HG03175 (cell line): Measurements from ENCODE around the gene COTL1.

Source experiments
- ATAC-seq: cut with Tn5 transposase; IDR thresholded peaks from one replicate; pipeline ENCODE4 v1.9.1; 2021; ENCODE audit warnings: mild to moderate bottlenecking, moderate library complexity; ENCODE audit not compliant: unreplicated experiment

The COTL1 gene, protein sequence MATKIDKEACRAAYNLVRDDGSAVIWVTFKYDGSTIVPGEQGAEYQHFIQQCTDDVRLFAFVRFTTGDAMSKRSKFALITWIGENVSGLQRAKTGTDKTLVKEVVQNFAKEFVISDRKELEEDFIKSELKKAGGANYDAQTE

DNA sequence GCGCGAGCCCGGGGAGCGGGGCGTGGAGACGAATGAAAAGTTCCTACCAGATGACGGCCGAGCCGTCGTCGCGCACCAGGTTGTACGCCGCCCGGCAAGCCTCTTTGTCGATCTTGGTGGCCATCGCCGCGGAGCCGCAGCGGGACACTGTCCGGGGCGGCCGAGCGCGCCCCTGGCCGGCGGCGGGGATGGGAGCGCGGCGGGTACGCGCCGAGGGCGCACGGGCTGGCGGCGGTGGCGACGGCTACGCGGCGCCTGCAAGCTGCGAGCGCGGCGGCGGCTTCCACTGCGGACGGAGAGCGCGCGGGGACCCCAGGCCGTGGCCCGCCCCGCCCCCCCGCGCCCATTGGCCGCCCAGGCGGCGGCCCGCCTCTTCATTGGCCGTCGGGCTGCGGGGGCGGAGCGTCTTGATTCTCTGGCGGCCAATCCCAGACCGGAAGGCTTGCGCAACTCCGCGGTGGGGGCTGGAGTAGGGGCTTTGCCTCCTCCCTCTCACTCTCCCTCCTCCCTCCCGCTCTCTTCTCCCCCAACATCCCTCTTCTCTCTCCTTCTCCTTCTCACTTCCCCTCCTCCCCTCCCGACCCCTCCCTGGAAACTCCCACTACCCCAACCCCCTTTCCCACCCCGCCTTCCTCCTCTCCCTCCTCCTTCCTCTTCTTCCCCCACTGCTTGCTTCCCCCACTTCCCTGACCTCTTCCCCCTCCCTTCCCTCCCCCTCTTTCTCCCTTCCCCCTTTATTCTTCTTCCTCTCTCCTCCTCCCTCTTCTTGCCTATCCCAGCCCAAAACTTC lies at the start of gene COTL1:
COTL1 (minus strand) TSS at position 288 of the 790 bp plus-strand sequence; CDS start at position 124, 164 bp downstream.
- ATAC-seq, result peak; percentile 87

DNA sequence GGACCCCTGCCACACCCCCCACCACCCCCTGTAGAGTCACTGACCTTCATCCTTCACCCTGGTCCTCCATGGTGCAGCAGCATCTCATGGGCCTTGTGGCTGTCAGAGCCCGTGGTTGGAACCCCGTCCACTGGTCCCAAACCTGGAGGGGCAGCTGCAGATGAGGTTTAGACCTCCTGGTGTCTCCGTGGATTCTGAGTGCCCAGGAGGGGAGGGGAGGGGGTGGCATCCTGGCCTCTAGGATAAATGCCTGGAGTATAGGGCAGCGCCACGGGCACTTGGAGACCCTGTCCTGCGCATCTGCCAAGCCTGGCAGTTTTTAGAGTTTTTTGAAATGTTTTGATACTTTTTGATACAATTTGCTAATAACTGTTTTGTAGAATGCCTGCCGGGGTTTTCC lies 48.0 kb upstream of the COTL1 start:
- ATAC-seq, result no peak

DNA sequence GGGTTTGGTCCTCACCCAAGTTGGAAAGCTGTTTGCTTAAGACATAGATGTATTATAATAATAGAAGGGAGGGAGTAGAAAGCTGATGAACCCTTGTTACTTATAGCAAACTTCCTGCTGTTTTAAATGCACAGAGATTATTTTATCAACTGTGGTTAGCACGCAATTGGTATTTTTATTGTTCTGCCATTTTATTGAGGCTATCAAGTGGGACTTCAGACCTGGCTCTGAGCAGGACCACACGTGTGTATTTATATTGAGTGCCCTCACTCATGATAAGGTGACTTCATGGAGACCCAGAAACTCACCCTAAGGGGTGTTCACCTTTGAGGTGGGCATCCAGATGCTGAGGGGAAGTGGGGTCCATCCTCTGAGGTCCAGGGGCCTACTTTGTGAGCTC lies 47.5 kb upstream of the COTL1 start:
- ATAC-seq, result no peak

DNA sequence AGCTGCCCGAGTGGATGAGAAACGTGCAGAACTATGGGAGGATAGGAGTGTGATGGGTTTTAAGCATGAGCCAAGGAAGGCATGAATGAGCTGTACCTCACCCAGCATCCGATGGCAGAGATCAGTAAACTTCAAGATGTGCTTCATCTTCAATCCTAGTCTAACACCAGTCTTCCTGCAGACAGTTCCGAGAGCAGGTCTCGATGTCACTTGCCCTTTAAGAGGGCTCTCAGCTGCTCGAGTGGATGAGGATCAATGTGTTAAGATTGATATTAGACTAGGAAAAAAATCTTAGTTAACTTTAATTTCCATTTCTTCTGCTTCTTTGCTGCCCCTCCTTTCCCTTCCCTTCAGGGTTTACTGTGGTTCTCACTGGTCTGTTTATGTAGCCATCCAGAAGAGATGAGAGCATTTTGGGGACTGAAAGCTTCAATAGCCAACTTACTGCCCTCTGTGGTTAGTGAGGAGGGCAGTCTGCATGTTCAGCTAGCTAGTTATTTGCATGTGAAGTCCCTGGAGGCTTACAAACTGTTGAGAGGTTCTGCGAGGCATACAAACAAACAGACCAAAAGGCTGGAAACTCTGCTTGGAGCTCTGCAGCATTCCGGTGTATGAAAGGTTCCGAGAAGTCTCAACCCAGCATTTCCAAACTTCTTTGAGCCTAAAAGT lies 45.7 kb upstream of the COTL1 start:
- peak; percentile 87 for ATAC-seq

DNA sequence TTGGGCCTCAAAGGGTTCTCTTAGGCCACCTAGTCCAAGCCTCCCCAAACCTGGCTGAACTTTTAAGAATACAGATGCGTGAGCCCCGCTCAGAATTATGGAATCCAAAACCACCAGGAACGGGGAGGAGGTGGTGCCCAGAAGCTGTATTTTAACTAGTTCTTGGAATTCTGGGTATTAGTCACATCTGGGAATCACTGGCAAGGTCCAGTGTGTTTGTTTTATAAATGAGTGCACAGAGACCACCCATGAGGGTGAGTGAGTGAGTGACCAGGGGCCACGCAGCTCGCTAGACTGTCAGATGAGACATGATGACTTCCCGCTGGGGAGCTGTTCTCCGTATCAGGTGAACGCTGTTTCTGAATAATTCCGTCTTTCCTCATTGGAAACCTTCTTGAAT lies 44.6 kb upstream of the COTL1 start:
- ATAC-seq, result no peak

DNA sequence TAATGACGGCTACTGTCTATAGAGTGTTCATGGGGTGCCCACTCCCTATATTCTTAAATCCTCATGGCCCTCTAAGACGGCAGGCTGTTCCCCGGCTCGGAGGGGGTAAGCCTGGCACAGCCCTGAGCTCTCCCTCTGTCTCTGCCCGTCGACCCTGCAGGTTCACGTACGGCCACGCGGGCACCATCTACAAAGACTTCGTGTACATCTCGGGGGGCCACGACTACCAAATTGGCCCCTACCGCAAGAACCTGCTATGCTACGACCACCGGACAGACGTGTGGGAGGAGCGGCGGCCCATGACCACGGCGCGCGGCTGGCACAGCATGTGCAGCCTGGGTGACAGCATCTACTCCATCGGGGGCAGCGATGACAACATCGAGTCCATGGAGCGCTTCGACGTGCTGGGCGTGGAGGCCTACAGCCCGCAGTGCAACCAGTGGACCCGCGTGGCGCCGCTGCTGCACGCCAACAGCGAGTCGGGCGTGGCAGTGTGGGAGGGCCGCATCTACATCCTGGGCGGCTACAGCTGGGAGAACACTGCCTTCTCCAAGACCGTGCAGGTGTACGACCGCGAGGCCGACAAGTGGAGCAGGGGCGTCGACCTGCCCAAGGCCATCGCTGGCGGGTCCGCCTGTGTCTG lies 43.7 kb upstream of the COTL1 start:
- no peak for ATAC-seq

DNA sequence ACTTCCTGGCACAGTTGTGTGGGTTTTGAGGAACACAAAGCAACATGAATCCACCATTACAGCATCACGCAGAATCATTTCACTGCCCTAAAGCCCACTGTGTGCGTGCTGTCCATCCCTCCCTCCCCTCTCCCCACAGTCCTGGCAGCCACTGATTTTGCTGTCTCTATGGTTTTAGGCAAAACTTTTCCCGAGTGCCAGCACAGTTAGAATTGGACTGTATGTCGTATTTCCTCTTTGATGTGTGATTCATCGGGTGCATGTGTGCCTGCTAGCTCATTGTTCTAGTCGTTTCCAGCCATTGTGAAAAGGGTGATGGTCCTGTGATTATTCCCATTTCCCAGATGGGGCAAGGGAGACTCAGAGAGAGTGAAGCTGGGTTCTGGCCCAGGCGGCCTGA lies 43.1 kb upstream of the COTL1 start:
- no peak for ATAC-seq

DNA sequence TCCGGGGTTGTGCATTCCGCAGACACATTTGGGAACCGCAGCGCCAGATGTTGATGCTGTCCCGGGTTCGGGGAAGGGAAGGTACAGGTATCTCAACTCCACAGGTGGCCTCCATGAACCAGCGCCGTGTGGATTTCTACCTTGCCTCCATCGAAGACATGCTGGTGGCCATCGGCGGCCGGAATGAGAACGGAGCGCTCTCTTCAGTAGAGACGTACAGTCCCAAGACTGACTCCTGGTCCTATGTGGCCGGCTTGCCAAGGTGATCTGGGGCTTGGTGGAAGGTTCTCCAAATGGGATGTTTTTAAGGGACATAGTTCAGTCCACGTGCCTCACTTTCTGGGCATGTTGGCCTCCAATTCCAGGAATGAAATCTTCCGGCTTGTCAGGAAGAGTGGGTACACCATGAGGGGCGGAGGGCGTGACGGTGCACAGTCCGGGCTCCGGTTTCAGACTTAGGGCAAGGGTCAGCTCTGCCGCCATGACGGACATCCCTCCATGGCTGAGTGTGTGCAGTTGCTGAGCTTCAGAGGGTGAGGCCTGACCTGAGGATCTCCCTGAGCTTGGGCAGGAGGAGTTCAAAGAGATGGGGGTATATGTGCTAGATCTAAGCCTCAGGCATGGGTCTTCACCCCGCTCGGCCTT lies 41.9 kb upstream of the COTL1 start:
- ATAC-seq, result no peak

DNA sequence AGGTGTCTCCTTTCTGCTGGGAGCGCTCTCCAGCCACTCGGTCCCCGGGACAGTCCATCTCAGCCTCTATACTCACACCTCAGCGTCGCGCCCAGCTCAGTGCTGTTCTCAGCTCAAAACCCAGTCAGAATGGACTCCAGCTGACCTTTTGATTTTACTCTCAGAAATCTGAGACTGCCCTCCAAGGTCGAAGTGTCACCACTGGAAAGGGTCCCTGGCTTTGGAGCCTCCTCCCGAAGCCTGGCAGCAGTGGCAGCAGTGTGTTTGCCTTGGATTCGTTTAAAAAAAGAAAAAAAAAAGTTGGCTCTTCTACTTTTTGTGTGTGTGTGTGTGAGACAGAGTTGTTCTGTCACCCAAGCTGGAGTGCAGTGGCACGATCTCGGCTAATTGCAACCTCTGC lies 40.8 kb upstream of the COTL1 start:
- no peak for ATAC-seq

DNA sequence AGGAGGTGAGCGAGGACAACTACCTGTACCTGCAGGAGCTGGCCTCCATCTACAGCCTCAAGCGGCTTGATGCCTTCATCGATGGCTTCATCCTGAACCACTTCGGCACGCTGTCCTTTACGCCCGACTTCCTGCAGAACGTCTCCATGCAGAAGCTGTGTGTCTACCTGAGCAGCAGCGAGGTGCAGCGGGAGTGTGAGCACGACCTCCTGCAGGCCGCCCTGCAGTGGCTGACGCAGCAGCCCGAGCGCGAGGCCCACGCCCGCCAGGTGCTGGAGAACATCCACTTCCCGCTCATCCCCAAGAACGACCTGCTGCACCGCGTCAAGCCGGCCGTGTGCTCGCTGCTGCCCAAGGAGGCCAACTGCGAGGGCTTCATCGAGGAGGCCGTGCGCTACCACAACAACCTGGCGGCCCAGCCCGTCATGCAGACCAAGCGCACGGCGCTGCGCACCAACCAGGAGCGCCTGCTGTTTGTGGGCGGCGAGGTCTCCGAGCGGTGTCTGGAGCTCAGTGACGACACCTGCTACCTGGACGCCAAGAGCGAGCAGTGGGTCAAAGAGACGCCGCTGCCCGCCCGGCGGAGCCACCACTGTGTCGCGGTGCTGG lies 39.5 kb upstream of the COTL1 start:
- no peak for ATAC-seq

DNA sequence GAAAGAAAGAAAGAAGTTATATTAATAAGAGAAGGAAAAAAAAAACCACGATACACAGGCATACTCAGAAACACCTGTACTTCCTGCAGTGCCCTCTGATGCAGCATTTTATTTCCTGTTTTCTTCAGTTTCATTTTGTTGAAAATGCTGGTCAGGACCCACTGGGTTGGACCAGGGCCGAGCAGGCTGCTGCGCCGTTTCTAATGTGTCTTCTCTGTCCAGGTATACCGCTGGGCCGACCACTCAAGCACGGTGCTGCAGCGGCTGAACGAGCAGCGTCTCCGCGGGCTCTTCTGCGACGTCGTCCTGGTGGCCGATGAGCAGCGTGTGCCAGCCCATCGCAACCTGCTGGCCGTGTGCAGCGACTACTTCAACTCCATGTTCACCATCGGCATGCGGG lies 38.8 kb upstream of the COTL1 start:
- no peak for ATAC-seq

DNA sequence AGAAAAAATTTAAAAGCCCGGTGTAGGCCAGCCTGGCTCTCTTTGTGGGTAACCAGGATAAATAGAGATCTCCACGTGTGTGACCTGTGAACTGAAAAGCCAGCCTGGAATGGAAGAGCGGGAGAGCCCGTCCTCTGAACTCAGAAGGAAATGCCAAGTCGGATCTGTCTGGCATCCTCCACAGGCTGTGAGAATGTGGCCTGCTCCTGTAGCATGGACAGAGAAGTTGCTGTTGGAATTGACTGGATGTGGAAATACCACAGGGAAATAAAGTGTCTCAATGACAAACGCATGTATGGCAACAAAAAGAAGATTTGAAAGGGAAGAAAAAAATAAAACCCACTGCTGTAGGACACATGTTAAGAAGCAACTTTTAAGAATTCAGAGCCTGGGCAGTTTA lies 37.1 kb upstream of the COTL1 start:
- no peak for ATAC-seq

DNA sequence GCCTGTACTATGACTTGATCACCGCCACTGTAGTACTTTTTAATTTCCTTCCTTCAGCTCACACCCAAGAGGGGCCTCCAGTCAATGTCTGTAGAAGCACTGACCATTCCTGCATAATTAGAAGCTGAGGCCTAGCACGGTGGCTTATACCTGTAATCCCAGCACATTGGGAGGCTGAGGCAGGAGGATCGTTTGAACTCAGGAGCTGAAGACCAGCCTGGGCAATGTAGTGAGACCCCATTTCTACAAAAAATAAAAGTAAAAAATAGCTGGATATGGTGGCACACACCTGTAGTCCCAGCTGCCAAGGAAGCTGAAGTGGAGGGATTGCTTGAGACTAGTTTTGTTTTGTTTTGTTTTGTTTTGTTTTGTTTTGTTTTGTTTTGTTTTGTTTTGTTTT lies 36.4 kb upstream of the COTL1 start:
- no peak for ATAC-seq

DNA sequence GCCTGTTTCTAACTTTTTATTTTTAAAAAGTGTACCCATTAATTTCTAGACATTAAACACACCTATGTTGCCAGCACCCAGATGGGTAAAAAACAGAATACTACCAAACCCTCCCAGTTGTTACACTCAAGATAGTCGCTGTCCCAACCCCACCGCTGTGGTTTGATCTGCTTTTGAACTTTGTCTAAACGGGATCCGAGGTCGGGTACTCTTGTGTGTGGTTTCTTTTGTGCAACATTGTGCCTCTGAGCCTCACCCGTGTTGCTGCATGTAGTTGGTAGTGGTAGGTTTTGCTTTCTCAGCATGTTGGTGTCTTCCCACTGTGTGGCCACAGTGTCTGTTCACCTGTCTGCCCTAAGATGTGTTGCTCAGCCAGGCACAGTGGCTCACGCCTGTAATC lies 34.7 kb upstream of the COTL1 start:
- no peak for ATAC-seq

DNA sequence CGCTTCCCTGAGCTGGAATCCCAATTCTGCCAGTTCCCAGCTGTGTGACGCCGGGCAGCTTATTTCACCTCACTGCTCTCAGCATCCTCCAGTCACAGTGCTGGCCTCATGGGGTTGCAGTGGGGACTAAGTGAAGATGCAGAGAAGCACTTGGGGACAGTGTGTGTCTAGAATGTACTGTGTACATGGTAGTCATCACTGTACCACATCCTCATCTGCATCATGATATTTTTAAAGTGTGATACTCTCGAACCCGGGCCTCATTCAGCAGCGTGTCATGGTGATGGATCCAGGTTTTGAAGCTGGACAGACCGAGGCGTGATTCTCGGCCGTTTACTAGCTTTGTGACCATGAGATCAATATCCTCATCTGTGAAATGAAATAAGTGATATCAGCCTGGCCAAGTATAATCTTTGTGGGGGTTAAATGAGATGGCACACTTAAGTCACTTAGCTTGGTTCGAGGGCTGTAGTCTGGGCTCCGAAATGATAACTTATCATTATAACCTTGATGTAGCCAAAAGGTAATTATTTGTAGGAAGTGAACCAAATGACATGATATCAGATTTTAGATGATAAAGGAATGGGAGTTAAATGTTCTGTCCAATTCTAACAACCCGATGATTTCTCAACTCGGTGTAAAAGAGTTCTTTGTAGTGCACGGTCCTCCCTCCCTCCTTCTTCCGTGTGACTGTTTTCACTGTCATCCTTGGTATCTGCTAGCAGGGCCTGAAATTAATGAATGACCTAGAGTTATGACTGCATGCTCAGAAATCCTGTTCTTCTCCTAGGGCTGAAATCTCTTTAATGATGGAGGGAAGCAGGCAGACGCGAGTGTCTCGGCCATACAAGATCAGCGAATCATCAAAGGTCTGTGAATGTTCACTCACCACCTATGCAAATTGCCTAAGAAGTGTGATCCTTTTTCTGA lies 32.4 kb upstream of the COTL1 start:
- no peak for ATAC-seq

DNA sequence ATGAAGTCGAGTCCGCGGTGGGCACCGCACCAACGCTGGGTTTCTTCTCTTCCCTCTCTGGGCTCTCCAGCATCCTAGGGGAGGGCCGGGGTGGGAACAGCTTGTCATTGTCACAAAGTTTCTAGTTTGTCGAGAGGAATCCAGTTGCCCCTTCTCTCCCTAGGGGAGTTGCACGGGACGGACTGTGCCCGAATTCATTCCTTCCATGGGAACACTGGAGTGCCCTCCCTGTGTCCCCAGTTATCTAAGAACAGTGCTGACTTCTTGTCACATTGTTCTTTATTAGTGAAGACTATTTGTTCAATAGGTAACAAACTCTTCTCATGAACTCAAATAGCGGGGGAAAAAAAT lies 31.6 kb upstream of the COTL1 start:
- ATAC-seq, result no peak

DNA sequence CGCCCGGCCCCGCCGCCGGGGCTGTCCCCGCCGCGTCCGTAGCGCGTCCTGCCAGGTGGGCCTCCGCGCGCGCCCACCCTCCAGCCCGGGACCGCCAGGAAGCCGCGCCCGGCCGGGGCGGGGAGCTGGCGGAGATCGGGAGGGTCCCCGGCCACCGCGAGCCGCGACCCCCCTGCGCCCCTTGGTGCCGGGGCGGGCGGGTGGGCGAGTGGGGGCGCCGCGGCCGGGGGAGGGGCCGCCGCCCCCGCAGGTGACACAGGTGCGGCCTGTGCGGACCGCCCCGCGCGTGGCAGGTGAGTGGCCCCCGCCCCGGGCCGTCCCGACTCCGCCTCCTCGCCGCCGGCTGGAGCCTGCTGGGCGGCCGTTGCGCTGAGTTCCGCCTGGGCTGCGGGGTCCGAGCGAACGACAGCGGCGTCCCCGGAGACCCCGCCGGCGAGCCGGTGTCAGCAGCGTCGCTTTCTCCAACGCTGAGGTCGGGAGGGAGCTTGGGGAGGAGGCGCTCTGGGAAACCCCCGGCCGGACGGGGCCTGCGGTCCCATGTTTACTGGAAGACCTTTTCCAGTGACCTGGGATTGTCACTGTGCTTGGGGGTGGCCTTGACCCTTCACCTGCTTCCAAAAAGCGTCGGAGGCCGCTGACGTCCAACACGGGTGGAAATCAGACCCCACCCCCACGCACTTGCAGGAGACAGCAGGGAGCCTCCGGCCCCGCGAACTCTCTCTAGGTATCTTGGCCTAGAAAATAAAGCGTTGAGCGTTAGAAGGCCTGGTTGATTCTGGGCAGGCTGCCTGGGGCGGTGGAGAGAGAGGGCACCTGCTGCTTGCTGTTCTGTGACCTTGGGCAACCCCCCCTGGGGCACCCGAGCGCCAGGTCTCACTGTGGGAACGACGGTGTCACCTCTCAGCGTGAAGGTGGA lies 31.0 kb upstream of the COTL1 start:
- peak; percentile 79 for ATAC-seq

DNA sequence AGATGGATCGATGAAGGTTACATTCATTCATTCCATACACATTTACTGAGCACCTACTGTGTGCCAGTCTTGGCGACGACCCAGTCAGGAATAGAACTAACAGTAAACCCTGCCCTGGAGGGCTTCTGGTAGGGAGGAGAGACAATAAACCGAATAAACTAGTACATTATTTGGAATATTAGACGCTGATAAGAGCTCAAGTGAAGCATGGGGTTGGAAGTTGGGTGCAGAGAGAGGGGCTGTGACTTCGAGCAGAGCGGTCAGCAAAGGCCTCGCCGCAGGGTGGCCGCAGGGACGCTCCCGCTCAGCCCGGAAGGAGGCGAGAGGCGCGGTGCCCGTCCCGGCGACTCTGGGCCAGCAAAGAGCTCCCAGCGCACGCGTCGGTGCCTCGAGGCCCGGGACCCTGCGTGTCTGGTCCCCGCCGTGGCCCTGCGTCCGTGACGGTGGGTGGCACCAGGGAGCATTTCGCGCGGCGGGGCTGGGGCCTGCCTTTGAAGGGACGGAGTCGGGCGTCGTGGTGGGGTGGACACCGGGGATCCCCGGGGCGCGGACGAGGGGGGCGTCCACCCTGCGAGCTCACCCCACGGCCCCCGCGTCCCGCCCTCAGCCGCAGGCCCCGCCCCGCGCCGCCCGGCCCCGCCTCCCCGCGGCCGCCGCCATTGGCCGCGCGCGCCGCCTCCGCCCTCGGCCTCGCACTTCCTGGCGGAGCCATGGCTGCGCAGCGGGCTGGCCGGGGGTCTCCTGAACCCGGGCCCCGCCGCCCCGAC lies 30.1 kb upstream of the COTL1 start, which contains the start of gene KLHL36:
KLHL36 (plus strand) TSS at position 684 of the 767 bp plus-strand sequence. CDS start 2,357 bp downstream, outside the sequence.
- peak; percentile 82 for ATAC-seq
